Spinal cord (tissue), 10 donors: ENCODE measurements around the gene FAR1. TPM values are rescaled to one million over a fixed set of nuclear protein-coding genes. Genes with fewer than 3 reads are reported as not detected.

ENCODE experiments used
- DNase-seq, 6 donors: peaks; one replicate each; pipeline versions ENCODE4 v3.0.0 to v3.0.0-alpha.2; 2013 to 2015; ENCODE audit warnings: low spot score in 6 of 6, low read depth in 4 of 6
- H3K27ac ChIP-seq: one replicate; pipeline ENCODE4 v1.5.1; 2013; ENCODE audit warnings: low read depth, low read length, control low read depth
- H3K27me3 ChIP-seq: one replicate; pipeline ENCODE4 v1.6.1; 2013; ENCODE audit warnings: low read length; ENCODE audit not compliant: control insufficient read depth, insufficient read depth
- H3K36me3 ChIP-seq: one replicate; pipeline ENCODE4 v1.6.1; 2013; ENCODE audit warnings: low read length; ENCODE audit not compliant: control insufficient read depth, insufficient read depth
- H3K4me1 ChIP-seq: one replicate; pipeline ENCODE4 v1.6.1; 2013; ENCODE audit warnings: low read length; ENCODE audit not compliant: control insufficient read depth, insufficient read depth
- H3K4me3 ChIP-seq: one replicate; pipeline ENCODE4 v1.5.1; 2013; ENCODE audit warnings: low read depth, low read length, control low read depth
- H3K9me3 ChIP-seq: one replicate; pipeline ENCODE4 v1.6.1; 2013; ENCODE audit warnings: low read length; ENCODE audit not compliant: control insufficient read depth, insufficient read depth
- WGBS: methylation state at CpG from one replicate; pipeline ENCODE4 v1.1.5; 2013; ENCODE audit warnings: missing lambda C conversion rate; ENCODE audit not compliant: insufficient coverage; 5-methylcytosine and 5-hydroxymethylcytosine counted together
- polyA plus RNA-seq, 2 donors: library from polyadenylated mRNA; unstranded; fragments of 120-200 nt; gene quantifications; one replicate each; pipeline ENCODE4 v1.2.1, GENCODE V29; 2013; ENCODE audit not compliant: insufficient read length in 2 of 2
- total RNA-seq, 2 donors: library from RNA; depleted of rRNA in 1 of 2; stranded (reverse); fragments of 120-200 nt in 1 of 2; fragments of >200 nt in 1 of 2; gene quantifications; one replicate each; pipeline versions ENCODE4 v1.2.3 to v1.2.4, GENCODE V29; 2013 to 2014
- donor health status: healthy.

The FAR1 gene
- total and polyA plus RNA-seq, 4 donors: 55.0 to 160 (median 73.0) TPM

DNA sequence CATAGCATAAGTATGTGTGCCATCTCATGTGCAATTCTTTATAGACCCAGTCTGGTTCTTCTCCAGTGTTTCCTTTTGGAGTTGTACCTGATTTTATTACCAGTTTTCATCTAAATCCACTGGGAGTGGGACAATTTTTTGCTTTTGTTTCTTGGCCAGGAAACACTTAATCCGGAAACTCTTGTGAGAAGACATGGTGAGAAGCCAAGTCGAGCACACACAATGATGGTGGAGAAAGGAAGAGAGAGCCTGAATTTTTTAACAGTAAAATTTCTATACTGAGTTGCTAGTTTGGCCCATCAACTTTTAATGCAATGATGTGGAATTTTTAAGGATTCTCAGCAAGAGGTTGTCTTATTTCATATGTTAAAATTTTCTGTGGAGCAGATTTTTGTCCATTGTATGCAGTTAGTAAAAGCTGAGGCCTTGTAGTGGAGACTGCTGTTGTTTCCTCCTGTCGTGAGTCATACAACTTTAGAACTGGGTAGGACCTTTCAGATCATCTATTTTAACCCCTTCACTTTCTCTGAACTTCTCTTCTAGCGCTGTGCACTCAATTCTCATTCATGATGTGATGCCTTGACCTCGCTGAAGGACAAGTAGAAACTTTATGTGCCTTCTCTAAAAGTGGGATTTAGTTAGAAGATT, 17.1 kb downstream of the FAR1 start:
- no peak overlapping the region for H3K27ac ChIP-seq
- H3K36me3 ChIP-seq: no peaks in the 10 kb centered on the region
- H3K4me1 ChIP-seq: peaks cover 4% of the 10 kb centered on the region
- 57% methylated on average over 3 of the region's 5 CpGs for WGBS
- H3K4me3 ChIP-seq: no peak overlapping the region
- H3K9me3 ChIP-seq: no peaks in the 10 kb centered on the region
- H3K27me3 ChIP-seq: no peaks in the 10 kb centered on the region
- DNase-seq: no peak

DNA sequence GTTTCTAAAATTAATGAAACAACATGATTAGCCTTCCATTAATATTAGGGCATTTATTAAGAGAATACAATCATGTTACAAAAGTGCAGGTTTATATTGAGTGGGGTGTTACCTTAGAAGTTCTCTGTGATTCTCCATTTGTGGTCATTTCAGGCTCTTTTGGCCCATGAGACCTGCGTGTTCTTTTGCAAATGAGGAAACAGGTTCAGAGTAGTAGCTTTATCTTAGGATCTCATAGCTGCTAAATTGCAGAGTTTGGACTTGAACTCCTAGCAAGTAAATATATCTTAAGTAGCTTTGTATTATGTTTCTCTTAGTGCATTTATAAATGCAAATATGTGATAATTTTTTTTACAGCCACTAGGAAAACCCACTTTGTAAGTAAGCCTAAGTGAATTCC, 18.3 kb downstream of the FAR1 start:
- no peaks in the 10 kb centered on the region for H3K27me3 ChIP-seq
- H3K4me3 ChIP-seq: no peak overlapping the region
- DNase-seq: no peak
- no CpG with 5 or more reads among the region's 1 CpG for WGBS
- peaks cover 4% of the 10 kb centered on the region for H3K4me1 ChIP-seq
- H3K9me3 ChIP-seq: no peaks in the 10 kb centered on the region
- no peaks in the 10 kb centered on the region for H3K36me3 ChIP-seq
- H3K27ac ChIP-seq: no peak overlapping the region

GRCh38 chr11:13687271-13687670, 18.8 kb downstream of the FAR1 start:
- H3K4me3 ChIP-seq: no peak overlapping the region
- H3K27me3 ChIP-seq: no peaks in the 10 kb centered on the region
- H3K9me3 ChIP-seq: no peaks in the 10 kb centered on the region
- peaks cover 4% of the 10 kb centered on the region for H3K4me1 ChIP-seq
- no peak overlapping the region for H3K27ac ChIP-seq
- 71% methylated on average over 2 of the region's 3 CpGs for WGBS
- H3K36me3 ChIP-seq: no peaks in the 10 kb centered on the region
- peak in 1 of 6 donors; percentile 7 for DNase-seq

DNA sequence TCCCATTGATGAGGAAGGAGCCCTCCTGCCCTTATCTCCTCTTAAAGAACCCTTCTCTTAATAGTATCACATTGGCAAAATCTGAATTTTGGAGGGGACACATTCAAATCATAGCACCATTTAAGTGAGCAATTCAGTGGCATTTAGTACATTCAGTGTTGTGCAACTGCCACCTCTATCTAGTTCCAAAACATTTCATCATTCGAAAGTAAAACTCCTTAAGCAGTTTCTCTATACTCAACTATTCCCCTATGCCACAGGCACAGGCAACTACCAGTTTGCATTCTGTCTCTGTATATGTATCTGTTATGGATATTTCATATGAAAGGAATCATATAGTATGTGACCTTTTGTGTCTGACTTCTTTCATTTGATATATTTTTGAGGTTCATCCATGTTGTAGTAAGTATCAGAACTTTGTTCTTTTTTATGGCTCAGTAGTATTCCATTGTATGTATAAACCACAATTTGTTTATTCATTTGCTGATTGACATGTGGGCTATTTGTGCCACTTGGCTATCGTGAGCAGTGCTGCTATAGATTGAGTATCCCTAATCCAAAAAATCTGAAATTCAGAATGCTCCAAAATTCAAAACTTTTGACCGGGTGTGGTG, 22.9 kb downstream of the FAR1 start:
- Histone ChIP-seq H3K4me3 (no peak overlapping the region), H3K36me3 (no peaks in the 10 kb centered on the region), H3K9me3 (no peaks in the 10 kb centered on the region), H3K27me3 (no peaks in the 10 kb centered on the region), H3K27ac (no peak overlapping the region), H3K4me1 (no peaks in the 10 kb centered on the region)
- no peak for DNase-seq
- no CpG with 5 or more reads among the region's 3 CpGs for WGBS

- Histone ChIP-seq H3K27me3 (no peaks in the 10 kb centered on the region), H3K4me3 (no peak overlapping the region), H3K36me3 (no peaks in the 10 kb centered on the region), H3K9me3 (no peaks in the 10 kb centered on the region), H3K27ac (no peak overlapping the region), H3K4me1 (no peaks in the 10 kb centered on the region)
- no peak for DNase-seq
- WGBS: no CpG with 5 or more reads among the region's 3 CpGs
Measured at GRCh38 chr11:13692172-13692571, 23.7 kb downstream of the FAR1 start.

DNA sequence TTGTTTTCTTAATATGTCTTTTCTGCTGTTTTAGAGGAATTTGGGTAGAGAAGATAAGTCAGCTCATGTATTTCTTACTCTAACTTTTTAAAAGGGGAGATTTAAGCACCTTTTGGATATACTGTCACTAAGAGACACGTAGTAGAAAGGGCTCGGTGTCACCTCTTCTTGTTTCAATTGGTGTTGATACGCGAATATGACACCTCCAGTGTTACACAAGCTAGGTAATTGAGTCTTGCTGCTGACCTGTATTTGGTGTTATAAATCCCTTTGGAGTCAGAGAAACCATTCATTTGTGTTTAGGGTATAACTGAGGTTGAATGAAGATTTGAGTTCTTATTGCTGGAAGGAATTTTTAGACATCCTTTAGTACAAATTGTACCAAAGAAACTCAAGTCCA, 25.6 kb downstream of the FAR1 start:
- no peak overlapping the region for H3K4me3 ChIP-seq
- no peaks in the 10 kb centered on the region for H3K36me3 ChIP-seq
- no peaks in the 10 kb centered on the region for H3K9me3 ChIP-seq
- 81% methylated on average over 2 of the region's 4 CpGs for WGBS
- H3K27me3 ChIP-seq: no peaks in the 10 kb centered on the region
- no peak for DNase-seq
- H3K4me1 ChIP-seq: no peaks in the 10 kb centered on the region
- no peak overlapping the region for H3K27ac ChIP-seq

GRCh38 chr11:13695886-13696285, 27.4 kb downstream of the FAR1 start:
- no peaks in the 10 kb centered on the region for H3K27me3 ChIP-seq
- H3K9me3 ChIP-seq: no peaks in the 10 kb centered on the region
- H3K36me3 ChIP-seq: no peaks in the 10 kb centered on the region
- H3K4me1 ChIP-seq: no peaks in the 10 kb centered on the region
- no peak overlapping the region for H3K27ac ChIP-seq
- no peak overlapping the region for H3K4me3 ChIP-seq
- DNase-seq: no peak

- Histone ChIP-seq H3K4me3 (no peak overlapping the region), H3K9me3 (no peaks in the 10 kb centered on the region), H3K36me3 (no peaks in the 10 kb centered on the region), H3K4me1 (no peaks in the 10 kb centered on the region), H3K27me3 (no peaks in the 10 kb centered on the region), H3K27ac (no peak overlapping the region)
- no peak for DNase-seq
- WGBS: no CpG with 5 or more reads among the region's 1 CpG
Measured at GRCh38 chr11:13697710-13698109, 29.2 kb downstream of the FAR1 start.

GRCh38 chr11:13698132-13698531, 29.7 kb downstream of the FAR1 start:
- Histone ChIP-seq H3K27ac (no peak overlapping the region), H3K4me1 (no peaks in the 10 kb centered on the region), H3K4me3 (no peak overlapping the region), H3K9me3 (no peaks in the 10 kb centered on the region), H3K27me3 (no peaks in the 10 kb centered on the region), H3K36me3 (no peaks in the 10 kb centered on the region)
- DNase-seq: no peak
- no CpG with 5 or more reads among the region's 2 CpGs for WGBS

DNA sequence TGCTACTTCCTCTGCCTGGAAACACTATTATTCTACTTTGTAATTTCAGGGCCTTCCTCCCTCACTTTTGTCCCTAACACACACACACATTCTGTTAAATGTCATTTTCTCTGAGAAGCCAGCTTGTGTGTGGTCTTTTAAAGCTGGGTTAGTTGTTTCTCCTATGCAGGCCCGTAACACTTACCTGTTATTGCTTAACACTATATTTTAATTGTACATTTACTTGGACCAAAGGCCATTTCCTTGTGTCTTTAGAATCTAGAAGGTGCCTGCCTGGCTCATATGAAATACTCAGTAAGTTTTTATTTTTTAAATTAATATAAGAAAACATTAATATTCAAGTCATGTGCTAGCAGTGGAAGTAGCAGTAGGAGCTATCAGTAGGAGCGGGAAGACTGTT, 30.6 kb downstream of the FAR1 start:
- H3K4me1 ChIP-seq: no peaks in the 10 kb centered on the region
- H3K27ac ChIP-seq: no peak overlapping the region
- H3K27me3 ChIP-seq: no peaks in the 10 kb centered on the region
- DNase-seq: no peak
- no peaks in the 10 kb centered on the region for H3K9me3 ChIP-seq
- H3K4me3 ChIP-seq: no peak overlapping the region
- WGBS: 78% methylated on average over 1 of the region's 2 CpGs
- no peaks in the 10 kb centered on the region for H3K36me3 ChIP-seq
